HuH-7 (cell line): ENCODE results near the gene DOC2A.
"Not testable (repeated sequence)": the region's sequence is repeated elsewhere in the genome, so short reads cannot be mapped to it uniquely, and the experiment has no call there.

ENCODE experiments used
- DNase-seq: peaks from one replicate; pipeline ENCODE4 v3.0.0; 2011; ENCODE audit warnings: low spot score

The DOC2A gene

DNA sequence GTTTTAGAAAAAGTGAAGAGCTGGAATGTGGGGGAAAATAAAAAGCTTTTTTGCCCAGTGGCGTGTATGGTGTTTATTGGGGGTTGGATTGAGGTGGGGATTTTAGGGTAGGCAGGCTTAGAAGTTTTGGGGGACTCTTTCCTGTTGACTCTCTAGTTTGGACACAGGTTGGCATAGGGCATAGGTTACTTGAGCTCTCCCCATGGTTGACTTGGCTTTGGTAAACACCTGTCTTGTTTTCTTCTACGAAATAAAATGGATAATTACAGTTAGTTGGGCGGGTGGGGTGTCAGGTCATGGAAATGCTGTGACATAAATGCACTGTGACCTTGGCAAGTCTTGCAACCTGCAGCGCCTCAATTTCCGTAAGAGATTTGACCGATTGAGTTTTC lies 37.8 kb downstream of the DOC2A start:
- DNase-seq = no peak

DNA sequence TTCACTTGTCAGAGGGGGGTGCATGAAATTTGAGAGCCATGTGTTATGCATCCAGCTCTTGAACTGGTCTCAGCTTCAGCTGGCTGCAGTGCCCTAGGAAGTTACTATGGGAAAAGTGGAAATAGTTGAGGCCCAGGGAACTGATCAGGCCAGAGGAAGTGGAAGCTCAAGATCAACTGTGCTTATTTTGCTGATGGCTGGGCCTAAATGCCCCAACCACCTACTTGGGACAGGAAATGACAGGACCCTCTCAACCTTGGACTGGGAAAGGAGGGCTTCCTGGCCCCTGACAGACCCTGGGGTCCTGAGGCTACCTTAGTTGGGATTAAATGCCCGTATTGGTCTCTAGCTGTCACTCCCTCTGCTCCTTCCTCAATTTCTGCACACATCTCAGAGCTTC lies 38.3 kb downstream of the DOC2A start:
- no peak for DNase-seq

DNA sequence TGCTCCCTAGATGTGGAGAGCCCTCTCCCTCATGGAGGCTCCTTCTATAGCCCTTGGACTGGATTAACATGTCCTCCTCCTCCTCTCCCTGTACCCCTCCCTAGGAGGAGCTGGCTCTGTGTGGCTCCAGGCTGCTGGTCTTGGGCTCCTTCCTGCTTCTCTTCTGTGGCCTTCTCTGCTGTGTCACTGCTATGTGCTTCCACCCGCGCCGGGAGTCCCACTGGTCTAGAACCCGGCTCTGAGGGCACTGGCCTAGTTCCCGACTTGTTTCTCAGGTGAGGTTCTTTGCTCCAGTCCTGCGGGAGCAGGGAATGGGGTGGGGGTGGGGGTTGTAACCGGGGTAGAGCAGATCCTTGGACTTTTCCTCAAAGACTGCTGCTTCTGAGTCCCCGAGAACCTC lies 39.5 kb downstream of the DOC2A start:
- DNase-seq = no peak

DNA sequence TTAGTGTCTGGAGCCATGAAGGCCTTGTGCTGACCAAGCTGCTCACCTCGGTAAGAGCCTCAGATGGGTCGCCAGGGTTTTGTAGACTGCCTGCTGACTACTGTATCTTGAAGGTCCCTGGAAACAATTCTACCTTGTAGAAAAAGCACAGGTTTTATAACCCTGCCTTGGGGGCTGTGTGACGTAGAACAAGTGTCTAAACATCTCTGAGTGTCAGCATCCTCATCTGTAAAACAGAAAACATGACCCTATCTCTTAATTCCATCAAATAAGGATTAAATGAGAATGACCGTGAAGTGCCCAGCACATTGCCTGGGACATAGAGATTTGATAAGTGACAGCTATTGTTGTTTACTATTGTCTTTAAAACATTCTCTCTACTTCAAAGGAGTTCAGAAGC lies 42.6 kb downstream of the DOC2A start:
- no peak for DNase-seq

DNA sequence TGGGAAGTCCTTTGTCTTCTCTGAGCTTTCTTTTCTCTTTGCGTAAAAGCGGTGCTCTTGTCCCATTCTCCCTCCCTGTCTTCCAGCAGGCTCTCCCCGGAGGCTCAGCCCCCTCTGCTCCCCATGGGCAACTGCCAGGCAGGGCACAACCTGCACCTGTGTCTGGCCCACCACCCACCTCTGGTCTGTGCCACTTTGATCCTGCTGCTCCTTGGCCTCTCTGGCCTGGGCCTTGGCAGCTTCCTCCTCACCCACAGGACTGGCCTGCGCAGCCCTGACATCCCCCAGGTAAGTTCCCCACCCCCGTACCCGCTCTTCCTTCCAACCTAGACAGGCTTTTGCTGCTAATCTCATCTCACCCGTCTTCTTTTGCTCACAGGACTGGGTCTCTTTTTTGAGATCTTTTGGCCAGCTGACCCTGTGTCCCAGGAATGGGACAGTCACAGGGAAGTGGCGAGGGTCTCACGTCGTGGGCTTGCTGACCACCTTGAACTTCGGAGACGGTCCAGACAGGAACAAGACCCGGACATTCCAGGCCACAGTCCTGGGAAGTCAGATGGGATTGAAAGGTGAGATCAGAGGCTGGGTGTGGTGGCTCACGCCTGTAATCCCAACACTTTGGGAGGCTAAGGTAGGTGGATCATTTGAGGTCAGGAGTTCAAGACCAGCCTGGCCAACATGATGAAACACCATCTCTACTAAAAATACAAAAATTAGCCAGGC lies 47.6 kb downstream of the DOC2A start:
- DNase-seq = no peak

DNA sequence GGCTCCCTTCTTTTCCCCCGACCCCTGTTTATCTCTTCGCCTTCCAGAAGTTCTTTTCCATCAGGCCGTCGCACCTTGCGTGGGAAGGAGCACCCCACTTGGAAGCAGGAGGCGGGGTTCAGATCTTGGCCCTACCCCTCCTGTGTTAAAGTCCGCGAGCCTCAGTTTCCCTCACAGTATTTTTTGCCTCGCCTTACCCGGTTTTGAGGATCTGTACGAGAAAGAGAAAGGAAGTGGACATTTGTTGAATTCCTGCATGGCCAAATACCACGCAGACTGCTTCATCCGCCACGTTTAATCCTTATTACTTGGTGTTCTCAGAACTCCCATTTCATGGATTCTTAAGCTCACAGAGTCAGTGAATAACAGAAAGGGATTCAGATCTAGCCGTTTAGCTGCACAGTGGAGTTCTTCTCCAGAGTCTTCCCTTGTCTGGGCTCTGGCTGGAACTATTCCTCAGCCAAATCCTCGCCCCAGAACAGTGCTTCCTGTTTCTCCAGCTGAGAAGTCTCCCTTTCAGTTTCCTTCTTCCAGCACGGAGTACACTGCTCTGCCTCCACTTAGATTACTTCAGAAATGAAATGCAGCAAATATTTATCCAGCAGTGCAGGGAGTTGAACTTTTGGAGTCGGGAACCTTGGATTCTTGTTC lies 48.4 kb downstream of the DOC2A start:
- no peak for DNase-seq

DNA sequence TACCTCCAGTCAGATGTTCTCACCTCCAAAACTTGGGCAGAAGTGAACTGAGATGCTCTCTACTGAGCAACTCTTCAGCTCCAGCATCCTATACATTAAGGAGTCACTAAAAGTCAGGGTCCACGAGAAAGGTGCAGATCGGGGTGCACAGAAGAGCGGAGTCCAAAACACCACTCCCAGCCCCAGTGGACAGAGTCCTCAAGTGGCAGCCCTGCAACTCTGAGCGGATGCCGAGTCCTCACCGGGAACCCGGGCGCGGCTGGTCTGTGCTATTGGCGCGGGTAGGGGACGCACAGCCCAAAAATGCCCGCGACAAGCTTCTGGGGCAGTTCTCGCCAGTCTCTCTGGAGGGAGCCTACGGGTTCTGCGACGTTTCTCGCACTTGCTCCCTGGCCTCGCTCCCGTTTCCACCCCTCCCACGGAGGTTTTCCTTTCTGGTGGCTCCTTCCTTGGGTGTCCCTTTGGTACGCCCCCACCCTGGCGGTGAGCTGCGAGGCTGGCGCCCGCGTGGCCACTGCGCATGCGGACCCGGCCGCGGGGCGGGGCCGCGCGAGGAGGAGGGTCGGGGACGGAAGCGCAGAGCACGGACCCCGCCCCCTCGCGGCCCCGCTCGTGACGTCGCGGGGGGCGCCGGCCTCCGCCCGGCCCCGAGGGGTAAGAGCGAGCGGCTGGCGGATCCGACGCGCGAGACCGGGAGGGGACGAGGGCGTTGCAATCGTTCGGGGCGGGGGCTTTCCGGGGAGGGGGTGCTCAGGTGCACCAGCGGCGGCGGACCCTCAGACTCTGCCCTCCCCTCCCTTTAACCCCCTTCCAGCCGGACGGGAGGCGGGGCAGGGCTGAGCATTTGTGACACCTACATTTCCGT lies 49.1 kb downstream of the DOC2A start, which contains the start of gene TMEM219:
Gene TMEM219, plus strand, starts transcription at position 601 of the 865 bp plus-strand sequence. CDS start 1,065 bp downstream, outside the sequence.
- DNase-seq = peak; percentile 88

DNA sequence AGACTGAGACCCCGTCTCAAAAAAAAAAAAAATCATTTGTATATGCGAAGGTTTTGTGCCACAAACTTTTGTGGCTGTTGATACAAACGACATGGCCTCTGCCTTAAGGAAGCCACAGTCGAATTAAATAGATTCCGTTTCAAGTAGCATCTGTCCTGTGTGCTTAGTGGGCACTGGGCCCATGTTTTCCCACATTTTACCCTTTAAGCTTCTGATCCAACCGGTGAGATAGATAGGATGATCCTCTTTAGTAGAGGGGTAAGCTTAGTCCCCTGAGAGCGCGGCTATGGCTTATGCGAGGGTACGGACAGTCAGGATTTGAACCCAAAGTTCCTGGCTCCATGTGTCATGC lies 49.7 kb downstream of the DOC2A start:
- DNase-seq = no peak

DNA sequence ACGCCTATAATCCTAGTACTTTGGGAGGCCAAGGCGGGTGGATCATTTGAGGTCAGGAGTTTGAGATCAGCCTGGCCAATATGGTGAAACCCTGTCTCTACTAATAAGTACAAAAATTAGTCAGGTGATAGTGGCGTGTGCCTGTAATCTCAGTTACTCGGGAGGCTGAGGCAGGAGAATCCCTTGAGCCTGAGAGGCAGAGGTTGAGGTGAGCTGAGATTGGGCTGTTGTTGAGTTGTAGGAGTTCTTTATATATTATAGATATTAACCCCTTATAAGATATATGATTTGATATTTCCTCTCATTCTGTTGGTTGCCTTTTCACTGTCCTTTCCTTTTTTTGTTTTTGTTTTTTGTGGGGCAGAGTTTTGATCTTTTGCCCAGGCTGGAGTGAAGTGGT lies 51.0 kb downstream of the DOC2A start:
- not testable (repeated sequence) for DNase-seq

DNA sequence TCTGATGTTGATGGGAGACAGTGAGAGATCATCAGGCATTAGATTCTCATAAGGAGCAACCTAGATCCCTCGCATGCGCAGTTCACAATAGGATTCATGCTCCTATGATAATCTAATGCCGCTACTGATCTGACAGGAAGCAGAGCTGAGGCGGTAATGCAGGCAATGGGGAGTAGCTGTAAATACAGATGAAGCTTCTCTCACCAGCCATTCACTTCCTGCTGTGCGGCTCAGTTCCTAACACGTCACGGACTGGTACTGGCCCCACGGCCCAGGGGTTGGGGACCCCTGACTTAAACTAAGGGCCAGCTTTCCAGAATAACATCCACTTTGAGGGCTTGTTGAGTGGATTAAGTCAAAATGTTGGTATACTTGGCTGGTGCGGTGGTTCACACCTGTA lies 51.5 kb downstream of the DOC2A start:
- DNase-seq = no peak

DNA sequence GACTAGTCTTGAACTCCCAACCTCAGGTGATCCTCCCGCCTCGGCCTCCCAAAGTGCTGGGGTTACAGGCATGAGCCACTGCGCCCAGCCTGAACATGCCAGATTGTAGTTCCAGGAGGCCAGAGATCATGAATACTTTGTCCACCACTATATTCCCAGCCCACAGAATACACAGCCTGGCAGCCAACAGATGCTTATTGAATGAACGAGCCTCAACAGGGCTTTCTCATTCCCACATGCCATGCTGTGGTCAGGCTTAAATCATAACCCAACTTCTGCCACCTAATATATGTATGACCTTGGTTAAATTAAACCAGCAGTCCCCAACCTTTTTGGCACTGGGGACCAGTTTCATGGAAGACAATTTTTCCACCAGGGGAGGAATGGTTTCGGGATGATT lies 52.1 kb downstream of the DOC2A start:
- no peak for DNase-seq
